Measurements from ENCODE around the gene PLEKHG4B.
"Not testable (repeated sequence)": the region's sequence is repeated elsewhere in the genome, so short reads cannot be mapped to it uniquely, and the experiment has no call there.

The PLEKHG4B gene

DNA sequence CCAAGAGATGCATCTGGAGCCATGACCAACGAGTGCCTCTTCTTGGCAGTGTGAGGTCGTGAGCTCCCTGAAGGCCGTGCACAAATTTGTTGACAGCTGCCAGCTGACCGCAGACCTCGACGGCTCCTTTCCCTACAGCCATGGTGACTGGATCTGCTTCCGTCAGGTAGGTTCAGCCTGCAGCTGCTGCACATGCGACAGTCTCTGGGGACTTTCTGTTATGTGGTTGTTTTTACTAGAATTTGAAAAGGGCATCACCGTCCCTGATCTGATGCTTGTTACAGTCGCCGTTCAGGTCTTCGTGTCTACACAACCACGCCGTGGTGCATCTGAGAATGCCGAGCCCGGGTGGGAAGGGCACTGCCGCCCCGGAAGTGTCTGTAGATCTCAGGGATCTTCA is 62.9 kb downstream of the PLEKHG4B start:
- no peak for DNase-seq (ENCODE audit: extremely low read depth in 1 of 2, low read depth in 1 of 2)

DNA sequence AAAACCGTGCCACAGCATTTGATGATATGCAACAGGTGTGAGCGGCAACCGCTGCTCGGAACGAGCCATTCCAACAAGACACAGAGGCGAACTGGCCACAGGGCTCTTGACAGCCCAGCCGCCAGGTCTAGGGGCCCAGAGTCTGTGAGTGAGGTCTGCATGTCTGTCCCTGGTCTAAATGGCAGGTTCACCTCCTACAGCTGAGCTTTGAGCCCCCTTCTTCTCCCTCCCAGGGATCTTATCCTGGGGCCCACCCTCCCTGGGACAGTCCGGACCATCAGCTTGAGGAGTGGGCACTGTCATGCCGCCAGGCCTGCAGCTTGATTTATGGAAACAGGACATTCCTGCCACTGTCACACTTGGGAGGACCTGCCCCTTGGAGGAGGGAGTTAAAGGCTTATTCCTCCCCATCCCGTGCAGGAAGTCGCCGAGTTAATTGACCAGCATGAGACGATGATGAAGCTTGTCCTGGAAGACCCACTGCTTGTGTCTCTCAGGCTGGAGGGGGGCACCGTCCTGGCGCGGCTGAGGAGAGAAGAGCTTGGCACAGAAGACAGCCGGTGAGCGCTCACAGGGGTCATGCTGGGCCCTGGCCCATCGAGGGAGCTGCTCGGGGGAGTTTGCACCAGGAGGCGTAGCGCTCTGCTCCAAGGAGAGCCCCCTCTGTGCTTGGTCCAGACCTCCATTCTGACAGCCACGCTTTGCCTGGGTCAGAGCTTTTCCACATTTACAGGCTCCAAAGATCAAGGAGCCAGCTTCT is 63.9 kb downstream of the PLEKHG4B start:
- DNase-seq (ENCODE audit: extremely low read depth in 1 of 2, low read depth in 1 of 2): no peak

DNA sequence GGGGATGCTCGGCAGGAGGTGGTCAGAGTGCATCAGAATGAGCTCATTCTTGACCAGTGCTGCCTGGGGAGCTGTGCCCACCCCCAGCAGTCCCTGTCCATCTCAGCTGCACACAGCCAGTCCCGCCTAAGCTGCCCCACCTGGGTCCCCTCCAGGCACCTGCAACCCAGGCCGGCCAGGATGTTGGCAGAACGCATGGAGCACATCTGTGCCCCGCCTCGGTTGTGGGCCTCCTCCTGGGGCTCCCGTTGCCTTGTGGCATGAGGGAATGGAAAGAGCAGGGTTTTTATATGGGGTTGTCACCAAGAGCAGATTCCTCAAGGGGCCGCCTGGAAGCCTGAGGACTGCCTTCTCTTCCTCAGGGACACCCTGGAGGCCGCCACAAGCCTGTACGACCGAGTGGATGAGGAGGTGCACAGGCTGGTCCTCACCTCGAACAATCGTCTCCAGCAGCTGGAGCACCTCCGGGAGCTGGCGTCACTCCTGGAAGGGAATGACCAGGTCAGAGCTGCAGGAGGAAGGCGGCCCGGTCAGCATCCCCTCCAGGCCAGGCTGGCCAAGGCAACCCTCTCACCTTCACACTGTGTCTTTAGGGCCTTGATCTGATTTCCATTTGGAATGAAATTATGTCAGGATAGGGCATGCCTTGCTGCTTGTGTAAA is 64.6 kb downstream of the PLEKHG4B start:
- no peak for DNase-seq (ENCODE audit: extremely low read depth in 1 of 2, low read depth in 1 of 2)

DNA sequence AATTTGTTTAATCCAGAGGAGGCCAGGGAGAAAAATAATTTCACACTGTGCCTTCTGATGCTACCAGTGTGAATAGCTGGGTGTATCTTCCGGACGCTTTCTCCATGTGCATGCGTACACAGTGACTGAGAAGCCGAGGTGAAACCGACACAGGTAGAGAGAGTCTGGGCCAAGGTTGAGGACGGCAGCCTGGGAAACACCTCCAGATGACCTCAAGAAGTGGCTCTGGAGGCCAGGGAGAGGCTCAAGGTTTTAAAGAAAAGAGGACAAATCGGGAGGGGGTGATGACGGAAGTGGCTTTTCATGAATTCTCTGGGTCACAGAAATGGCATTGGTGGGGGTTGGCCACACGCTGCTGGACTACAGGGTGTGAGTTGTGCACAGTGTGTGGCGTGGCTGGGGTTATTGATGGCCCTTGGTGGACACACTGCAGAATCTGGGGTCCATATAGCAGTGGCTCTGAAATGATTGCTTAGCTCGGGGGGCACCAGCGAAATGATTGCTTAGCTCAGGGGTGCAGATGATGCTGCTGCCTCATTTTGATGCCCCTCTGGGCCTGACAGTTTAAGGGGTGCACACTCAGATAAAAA is 65.3 kb downstream of the PLEKHG4B start:
- no peak for DNase-seq (ENCODE audit: extremely low read depth in 1 of 2, low read depth in 1 of 2)

DNA sequence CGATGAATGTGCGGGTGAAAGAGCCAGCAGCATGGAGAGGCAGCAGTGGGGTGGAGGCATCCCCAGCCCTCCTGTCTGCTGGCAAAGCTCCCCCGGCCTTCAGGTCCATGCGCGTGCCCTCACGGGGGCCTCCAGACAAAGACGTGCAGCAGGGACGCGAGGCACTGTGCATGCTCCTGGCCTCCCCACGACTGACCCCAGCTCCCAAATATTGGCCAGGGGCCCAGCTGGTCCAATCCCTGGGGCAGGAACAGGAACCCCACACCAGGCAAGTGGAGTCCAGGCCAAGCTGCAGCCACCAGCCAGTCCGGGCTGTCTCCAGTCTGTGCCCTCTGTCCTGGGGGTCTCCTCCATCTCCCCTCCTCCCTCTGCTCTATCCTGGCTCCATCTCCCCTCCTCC is 65.8 kb downstream of the PLEKHG4B start:
- DNase-seq (ENCODE audit: extremely low read depth in 1 of 2, low read depth in 1 of 2): no peak

DNA sequence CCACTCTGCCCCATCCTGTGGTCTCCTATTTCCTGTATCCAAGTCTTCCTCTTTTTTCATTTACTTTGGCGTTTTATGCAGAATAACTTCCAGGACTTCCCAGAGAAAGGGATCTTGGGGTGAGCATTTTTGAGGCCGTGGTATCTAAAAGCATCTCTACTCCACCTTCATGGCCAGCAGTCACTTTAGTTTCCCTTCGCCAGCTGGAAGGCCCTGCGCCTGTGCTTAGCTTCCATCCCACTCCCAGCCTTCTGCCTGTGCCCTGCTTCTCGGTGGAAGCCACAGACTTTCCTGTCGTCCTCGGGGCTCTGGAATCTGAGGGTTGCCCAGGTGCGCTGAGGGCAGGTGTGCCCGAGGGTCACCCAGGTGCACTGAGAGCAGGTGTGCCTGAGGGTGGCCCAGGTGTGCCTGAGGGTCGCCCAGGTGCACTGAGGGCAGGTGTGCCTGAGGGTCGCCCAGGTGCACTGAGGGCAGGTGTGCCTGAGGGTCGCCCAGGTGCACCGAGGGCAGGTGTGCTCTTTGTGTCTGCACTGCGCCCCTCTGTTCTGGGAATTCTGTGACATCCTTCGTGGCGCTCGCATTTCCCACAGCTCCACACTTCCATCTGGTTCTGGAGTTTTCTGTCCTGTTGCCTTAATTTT is 67.0 kb downstream of the PLEKHG4B start:
- no peak for DNase-seq (ENCODE audit: extremely low read depth in 1 of 2, low read depth in 1 of 2)

DNA sequence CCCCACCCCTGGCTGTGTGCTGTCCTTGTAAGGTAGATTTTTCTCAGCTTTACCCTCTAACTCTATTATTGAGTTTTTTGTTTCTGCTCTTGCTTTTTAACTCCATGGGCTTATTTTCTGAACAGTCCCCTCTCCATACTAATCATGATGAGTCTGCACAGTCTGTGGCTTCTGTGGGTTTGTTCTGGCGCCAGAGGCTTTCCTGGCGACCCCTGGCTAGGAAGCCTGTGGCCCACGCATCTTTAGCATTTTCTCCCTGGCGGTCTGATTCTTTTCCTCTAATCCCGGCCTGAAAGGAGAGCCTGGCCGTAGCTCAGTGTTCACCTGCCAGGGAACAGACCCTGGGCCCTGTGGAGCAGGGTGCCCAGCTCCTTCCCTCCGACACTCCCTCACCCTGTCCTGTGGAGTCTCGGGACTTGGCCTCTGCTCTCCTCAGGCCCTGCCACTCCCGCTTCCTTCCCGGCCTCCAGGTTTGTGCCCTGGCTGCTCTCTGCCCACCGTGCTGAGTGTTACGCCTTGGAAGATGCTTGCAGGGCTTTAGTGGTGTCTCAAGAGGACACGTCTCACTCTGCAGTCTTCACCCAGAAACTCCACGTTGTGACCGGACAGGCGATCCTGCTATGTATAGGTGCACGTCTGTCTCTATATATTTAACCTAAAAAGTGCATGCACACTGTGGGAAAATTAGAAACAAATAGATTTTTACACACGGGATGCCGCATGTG is 67.6 kb downstream of the PLEKHG4B start:
- no peak for DNase-seq (ENCODE audit: extremely low read depth in 1 of 2, low read depth in 1 of 2)

DNA sequence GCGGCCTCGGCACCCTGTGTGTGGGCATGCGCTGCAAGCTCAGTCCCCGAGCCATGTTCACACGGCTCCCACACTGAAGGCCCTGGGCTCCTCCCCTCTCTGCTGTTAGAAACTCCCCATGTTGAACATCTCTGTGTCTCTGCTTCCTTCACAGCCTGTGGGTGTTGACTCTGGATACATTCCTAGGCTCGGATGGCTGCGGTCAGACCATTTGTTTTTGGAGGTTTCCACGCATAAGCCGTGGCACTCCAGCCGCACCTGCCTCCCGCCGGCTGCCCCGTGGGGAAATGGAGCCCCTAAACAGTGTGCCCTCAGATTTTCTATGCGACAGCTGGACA is 68.2 kb downstream of the PLEKHG4B start:
- no peak for DNase-seq (ENCODE audit: extremely low read depth in 1 of 2, low read depth in 1 of 2)

DNA sequence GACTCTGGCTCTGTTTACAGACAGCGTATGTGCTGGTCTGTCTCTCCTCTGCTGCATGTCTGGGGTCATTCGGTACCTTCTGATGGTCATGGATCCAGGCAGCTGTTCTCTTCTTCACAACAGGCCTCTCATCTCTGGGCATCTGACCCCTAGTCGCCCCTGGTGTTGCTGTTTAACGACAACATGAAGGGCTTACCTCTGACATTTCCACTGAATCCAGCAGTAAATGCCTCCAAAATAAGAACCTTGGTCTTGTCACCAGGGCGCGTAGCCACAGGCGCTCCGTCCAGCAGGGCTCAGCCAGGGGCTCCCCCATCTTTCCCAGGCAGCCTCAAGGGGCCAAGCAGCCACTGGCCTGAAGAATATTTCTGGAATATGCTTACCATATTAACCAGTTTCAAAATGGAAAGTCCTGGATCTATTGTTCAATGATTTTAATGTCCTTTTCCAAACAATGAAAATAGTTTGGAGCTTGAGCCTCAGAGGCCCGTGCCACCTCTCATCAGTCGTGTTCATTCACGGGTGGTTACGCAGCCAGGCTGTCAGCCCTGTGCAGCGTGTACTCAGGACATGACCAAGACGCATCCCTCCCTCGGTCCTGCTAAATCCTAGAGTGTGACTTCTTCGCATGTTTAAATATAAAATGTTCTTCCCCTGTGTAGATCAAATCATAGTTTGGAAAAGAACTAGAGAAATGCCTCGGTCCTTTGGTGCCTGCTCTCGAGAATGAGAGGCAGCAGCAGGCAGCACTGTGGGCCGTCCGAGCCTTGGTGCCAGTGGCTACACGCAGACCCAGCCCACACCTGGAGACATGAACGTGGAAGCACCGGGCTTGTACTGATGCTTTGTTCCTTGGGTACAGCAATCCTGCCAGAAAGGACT is 69.2 kb downstream of the PLEKHG4B start:
- no peak for DNase-seq (ENCODE audit: extremely low read depth in 1 of 2, low read depth in 1 of 2)

DNA sequence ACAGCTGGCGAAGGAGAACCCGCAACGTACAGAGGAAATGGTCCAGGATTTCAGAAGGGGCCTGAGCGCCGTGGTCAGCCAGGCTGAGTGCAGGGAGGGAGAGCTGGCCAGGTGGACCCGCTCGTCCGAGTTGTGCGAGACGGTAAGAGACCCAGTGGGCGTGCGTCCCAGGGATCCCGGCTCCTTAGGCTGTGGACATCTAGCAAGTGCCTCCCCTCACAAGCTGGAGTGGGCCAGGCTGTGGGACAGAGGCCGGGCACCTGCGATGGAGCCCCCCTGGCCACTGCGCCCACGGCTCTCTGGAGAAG is 69.8 kb downstream of the PLEKHG4B start:
- DNase-seq (ENCODE audit: extremely low read depth in 1 of 2, low read depth in 1 of 2): no peak

DNA sequence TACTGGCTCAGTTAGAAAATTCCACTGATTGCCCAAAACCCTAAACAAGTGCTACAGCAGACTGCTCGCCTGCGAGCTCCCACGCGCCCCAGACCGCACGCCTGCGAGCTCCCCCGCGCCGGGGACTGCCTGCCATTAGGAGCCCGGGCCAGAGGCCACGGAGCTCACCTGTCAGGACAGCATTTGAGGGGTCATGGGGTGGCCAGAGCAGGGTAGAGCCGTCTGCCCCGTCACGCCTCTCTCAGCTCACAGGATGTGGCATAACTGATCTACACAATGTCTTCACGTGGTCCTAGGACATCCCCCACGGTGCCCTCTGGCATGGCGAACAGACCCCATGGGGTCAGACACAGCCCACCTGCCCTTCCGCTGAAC is 70.2 kb downstream of the PLEKHG4B start:
- no peak for DNase-seq (ENCODE audit: extremely low read depth in 1 of 2, low read depth in 1 of 2)

DNA sequence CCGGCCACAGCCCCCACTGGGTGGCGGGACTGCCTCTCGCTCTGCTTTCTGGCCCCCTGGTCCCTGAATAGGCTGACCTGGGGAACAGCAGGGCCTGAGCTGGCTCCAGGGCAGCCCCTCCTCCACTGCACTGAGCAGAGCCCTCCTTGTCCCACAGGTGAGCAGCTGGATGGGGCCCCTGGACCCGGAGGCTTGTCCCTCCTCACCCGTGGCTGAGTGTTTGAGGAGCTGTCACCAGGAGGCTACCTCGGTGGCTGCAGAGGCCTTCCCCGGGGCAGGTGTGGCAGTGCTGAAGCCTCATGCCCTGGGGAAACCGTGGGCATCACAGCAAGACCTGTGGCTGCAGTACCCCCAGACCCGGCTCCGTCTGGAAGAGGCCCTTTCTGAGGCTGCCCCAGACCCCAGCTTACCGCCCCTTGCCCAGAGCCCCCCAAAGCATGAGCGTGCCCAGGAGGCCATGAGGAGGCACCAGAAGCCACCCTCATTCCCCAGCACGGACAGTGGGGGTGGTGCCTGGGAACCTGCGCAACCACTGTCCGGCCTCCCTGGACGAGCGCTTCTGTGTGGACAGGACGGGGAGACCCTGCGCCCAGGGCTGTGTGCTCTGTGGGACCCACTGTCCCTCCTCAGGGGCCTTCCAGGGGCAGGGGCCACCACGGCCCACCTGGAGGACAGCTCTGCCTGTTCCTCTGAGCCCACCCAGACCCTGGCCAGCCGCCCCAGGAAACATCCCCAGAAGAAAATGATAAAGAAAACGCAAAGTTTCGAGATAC is 70.8 kb downstream of the PLEKHG4B start:
- no peak for DNase-seq (ENCODE audit: extremely low read depth in 1 of 2, low read depth in 1 of 2)

DNA sequence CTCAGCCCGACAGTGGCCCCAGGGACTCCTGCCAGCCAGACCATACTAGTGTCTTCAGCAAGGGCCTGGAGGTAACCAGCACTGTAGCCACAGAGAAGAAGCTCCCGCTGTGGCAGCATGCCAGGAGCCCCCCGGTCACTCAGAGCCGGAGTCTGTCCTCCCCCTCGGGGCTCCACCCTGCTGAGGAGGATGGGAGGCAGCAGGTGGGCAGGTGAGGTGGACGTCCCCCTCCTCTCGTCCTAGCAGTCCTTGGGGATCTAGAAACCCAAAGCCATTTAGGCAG is 71.3 kb downstream of the PLEKHG4B start:
- DNase-seq (ENCODE audit: extremely low read depth in 1 of 2, low read depth in 1 of 2): no peak

DNA sequence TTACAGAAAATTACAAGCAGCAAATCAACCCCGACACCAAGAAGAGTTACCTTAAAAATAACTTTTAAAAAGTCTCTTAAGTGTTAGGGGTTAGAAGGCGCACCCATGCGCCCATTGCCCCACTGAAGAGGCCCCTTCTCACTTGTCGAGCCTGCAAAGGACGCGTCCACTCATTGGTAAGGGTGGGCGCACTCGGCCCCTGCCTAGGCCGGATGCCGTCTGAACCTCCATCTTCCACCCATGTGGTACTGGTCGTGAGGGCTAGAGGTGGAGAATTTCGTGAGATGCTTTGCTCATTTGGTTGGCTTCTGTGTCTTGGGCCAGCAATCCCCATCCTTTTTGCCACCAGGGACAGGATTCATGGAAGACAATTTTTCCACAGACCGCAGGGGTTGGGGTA is 71.9 kb downstream of the PLEKHG4B start:
- no peak for DNase-seq (ENCODE audit: extremely low read depth in 1 of 2, low read depth in 1 of 2)

DNA sequence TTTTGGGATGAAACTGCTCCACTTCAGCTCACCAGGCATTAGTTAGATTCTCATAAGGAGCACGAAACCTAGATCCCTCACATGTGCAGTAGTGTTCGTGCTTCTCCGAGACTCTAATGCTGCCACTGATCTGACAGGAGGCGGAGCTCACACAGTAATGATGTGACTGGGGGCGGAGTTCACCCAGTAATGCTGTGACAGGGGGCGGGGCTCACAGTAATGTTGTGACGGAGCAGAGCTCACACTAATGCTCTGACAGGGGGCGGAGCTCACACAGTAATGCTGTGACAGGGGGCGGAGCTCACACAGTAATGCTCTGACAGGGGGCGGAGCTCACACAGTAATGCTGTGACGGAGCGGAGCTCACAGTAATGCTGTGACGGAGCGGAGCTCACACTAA is 72.3 kb downstream of the PLEKHG4B start:
- no peak for DNase-seq (ENCODE audit: extremely low read depth in 1 of 2, low read depth in 1 of 2)

DNA sequence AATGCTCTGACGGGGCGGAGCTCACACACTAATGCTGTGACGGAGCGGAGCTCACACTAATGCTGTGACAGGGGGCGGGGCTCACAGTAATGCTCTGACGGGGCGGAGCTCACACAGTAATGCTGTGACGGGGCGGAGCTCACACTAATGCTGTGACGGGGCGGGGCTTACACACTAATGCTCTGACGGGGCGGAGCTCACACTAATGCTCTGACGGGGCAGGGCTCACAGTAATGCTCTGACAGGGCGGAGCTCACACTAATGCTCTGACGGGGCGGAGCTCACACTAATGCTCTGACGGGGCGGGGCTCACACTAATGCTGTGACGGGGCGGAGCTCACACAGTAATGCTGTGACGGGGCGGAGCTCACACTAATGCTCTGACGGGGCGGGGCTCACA is 72.8 kb downstream of the PLEKHG4B start:
- not testable (repeated sequence) for DNase-seq (ENCODE audit: extremely low read depth in 1 of 2, low read depth in 1 of 2)

DNA sequence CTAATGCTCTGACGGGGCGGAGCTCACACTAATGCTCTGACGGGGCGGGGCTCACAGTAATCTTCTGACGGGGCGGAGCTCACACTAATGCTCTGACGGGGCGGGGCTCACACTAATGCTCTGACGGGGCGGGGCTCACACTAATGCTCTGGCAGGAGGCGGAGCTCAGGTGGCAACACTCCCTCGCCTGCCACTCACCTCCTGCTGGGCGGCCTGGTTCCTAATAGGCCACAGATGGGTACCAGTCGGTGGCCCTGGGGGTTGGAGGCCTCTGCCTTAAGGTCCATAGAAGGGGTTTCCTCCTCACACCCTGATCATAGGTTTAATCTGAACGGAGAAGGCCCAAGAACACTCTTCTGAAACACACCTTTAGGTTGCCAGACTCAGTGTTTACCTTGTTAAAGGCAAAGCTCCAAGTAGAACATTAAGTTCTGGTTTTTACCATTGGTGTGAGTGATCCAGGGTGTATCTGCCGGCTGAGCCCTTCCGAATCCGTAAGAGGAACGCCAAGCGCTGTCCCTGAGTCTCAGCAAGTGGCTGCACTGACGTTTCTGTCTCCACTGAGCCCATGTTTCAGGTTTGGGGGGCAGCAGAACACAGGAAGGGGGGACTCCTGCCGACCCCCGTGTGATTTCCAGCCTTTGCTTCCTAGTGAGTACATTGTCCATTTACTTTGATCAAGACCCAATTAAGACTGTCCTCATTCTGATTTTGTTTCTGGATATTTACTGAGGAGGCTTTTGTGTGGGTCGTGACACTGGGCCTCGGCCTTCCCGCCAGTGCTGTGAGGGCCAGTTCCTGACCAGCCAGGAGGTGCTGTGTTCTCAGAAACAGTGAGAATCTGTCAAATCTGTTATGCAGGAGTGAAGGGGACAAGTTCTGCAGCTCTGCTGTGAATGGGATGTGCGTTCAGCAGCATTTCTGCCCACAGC is 74.7 kb downstream of the PLEKHG4B start:
- no peak for DNase-seq (ENCODE audit: extremely low read depth in 1 of 2, low read depth in 1 of 2)

DNA sequence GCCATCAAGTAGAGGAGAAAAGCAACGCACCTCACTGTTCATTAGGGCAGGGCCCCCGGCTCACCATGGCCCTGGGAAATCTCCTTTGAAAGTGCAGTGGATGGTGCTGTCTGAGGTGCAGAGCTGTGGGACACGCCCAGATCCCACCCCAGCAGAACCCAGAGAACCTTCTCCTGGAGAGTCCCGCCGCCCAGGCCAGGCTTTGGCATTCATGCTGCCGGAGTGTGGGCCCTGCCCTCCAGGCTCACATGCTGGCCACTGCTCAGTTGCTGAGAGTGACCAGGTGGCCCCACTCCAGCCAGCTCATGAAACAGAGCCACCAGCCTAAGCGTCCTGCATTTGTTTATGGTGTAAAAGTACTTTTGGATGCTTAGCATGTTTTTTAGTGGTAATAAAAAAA is 75.5 kb downstream of the PLEKHG4B start:
- no peak for DNase-seq (ENCODE audit: extremely low read depth in 1 of 2, low read depth in 1 of 2)

Measured in activated CD8-positive, alpha-beta memory T cell treated with anti-CD3 and anti-CD28 coated beads for 1 hour (primary cell).